GM19035 (cell line): Measurements from ENCODE around the gene TPRG1L.
"Not testable (repeated sequence)": the region's sequence is repeated elsewhere in the genome, so short reads cannot be mapped to it uniquely, and the experiment has no call there.

Experiments
- ATAC-seq: cut with Tn5 transposase; IDR thresholded peaks from one replicate; pipeline ENCODE4 v1.9.1; 2021; ENCODE audit not compliant: unreplicated experiment

The TPRG1L gene

DNA sequence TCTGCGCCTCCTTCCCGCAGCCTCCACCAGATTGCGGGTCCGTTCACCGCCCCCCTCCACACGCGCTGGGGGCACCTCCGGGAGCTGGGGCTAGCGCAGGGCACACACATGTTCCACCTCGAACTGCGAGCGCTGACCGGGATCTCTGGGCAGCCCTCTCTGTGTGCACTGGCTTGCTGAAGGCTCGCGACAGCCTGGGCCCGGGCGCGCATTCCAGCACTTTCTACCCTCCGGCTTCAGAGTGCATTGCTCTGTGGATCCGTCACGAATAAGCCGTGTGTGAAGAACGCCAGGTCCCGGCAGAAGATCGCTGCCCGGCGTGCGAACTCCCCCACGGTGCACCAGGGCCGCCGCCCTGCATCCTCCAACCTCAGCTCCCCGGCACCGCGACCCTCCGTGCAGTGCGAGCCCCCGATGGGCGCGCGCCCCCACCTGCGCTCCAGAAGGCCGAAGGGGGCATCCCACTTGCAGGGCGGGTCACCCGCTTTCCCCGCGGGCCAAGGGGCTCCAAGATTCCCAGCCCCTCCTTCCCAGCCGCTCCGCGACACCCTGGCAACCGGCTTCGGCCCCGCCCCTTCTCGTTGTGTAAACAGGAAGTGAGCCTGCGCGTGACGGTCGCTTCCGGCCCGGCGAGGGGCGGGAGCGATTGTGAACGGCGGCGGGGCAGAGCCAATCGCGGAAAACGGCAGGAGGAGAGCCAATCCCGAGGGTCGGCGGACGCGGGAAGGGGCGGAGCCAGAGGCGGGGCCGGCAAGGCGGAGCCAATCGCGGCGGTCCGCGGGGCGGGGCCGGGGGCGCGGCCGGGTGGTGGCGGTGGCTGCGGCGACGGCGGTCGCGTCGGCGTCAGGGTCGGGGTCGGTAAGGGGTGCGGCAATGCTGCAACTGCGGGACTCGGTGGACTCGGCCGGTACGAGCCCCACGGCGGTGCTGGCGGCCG, at the start of gene TPRG1L:
Gene TPRG1L, plus strand, starts transcription at position 816 of the 937 bp plus-strand sequence. Its CDS starts 58 bp downstream, at position 874.
- peak; percentile 94 for ATAC-seq

- ATAC-seq = not testable (repeated sequence)
Observed at GRCh38 chr1:3575515-3575914, 49.3 kb upstream of the TPRG1L start.

GRCh38 chr1:3575993-3576392, 48.8 kb upstream of the TPRG1L start:
- no peak for ATAC-seq

DNA sequence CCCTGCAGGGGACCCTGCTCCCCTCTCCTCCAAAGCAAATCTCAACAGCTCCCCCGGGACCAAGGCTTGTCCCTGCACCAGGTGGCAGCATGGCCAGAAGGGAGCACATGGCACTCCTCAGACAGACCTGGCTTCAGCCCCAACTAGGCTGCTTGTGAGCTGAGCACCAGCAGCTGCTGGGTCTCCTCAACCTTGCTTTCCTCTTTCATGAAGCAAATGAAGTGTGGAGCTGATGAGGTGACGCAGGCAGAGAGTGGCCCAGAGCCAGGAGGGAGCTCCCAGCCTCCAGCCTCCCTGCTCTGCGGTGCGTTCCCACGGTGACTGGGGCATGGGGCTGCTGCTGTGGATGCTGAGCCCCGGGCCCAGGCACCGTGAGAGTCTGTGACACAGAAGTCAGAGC, 47.5 kb upstream of the TPRG1L start:
- no peak for ATAC-seq

DNA sequence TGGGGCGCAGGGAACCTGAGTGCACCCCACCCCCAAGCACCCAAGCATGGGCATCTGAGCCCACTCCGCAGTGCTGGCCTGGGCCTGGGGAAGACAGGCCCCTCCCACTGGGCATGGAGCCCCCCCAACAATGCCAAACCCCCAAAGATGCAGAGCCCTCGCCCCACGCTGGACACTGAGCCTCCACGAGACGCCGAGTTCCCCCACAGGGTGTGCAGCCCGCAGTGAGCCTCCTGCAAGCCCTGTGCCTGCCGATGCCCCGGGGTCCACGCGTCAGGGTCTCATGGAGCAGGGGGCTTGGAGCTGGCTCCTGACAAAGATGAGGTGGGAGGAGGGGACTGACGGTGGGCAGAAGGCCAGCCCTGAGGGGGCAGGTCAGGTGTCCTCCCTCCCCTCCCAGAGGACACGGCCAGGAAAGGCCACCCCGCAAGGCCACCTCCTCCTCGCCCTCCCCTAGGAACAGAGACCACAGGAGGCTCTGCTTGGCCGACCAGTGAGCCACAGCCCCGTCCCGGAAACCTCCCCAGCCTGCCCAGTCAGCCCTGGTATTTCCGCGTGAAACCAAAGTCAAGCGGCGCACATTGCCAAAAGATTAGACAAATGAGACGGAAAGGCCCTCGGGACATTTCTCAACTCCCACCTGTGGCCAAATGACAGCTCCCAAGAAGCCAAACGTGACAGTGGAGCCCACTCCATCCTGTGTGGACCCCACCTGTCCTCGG, 46.9 kb upstream of the TPRG1L start:
- no peak for ATAC-seq

DNA sequence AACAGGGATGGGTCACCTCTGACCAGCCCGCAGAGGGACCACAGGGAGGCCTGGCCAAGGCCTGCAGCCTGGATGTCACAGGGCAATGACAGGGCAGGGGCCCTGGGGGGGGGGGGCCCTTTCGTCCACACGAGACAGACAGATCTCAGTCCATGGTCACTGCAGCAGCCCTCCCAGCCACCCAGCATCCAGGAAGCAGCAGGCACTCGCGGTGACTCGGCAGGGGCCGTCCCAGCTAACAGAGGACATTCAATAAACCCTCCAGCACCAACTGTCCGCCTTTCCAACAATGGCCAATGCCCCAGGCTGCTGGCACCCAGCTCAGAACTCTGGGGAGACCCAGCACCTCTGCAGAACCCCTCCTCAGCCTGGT, 46.4 kb upstream of the TPRG1L start:
- no peak for ATAC-seq

- ATAC-seq = no peak
Observed at GRCh38 chr1:3578906-3579305, 45.9 kb upstream of the TPRG1L start.

GRCh38 chr1:3579626-3580025, 45.2 kb upstream of the TPRG1L start:
- ATAC-seq = no peak

GRCh38 chr1:3580231-3580630, 44.6 kb upstream of the TPRG1L start:
- no peak for ATAC-seq

DNA sequence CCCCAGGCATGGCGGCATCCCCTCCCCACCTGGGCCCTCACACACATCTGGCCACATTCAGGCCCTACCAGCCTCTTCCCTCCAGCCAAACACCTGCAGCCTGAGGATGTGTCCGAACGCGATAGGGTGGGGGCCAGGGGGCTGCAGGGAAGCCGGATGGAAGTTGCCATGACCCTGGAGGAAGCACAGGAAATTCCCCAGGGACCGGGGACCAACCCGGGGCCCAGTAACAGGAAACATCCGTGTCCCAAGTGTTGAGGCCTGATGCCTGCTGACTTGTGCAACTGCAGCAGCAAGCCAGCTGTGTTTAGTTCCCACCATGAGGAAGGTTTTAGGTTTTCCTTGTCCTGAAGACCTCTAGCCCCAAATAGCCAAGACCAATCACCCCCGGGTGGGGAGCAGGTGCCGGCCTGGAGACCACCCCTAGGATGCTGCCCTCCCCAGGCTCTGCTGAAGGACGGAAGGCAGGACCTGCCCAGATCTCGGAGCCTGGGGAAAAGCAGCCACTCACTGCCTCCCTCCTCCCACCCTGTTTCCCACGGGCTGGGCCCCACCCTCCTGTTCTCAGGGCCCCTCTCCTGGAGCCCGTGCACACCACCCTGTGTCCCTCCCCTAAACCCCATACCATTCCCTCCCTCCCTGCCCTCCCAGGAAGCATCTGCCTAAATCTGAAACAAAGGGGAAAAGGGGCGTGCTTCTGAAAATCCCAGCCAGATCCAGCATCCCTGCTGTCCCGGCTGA, 43.3 kb upstream of the TPRG1L start:
- no peak for ATAC-seq

- ATAC-seq = not testable (repeated sequence)
Observed at GRCh38 chr1:3583751-3584150, 41.1 kb upstream of the TPRG1L start.

GRCh38 chr1:3584915-3585314, 39.9 kb upstream of the TPRG1L start:
- no peak for ATAC-seq

GRCh38 chr1:3585353-3585868, 39.4 kb upstream of the TPRG1L start:
- not testable (repeated sequence) for ATAC-seq

- no peak for ATAC-seq
Observed at GRCh38 chr1:3585940-3586568, 38.8 kb upstream of the TPRG1L start.

DNA sequence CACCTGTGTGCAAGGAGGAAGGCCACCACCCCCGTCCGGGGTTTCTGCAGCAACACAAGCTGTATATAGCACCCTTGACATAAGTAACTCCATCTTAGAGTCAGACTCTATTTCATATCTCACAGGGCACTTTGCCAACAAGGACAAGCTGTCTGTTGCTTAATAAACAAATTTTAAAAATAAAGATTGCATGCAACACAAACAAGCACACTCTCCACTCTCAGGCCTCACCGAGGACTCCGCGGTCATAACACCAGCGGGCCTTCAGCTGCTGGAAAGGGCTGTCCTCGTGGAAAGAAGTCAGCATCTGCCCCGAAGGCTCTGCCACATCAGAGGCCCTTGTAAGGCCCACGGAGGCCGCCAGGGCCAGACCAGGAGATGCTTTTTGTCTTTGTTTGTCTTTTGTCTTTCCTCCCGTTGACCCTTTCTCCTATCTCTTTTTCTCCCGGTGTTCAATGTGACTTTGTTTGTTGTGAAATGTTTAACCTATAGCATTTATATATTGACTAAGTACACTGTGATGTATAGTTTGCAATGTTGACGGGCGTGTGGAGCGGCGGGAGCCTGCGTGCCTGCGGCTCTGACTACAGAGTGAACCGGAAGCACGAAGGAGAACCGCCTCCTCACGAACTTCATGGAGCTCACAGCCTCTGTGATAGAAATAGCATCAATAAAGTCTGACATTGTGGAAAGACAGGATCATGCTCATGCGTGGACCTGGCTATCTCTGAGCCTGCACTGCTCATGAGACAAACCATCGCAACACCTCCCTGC, 37.6 kb upstream of the TPRG1L start:
- ATAC-seq = no peak

- ATAC-seq = no peak
Observed at GRCh38 chr1:3588395-3588794, 36.4 kb upstream of the TPRG1L start.

- ATAC-seq = no peak
Observed at GRCh38 chr1:3590139-3590763, 34.6 kb upstream of the TPRG1L start.

- no peak for ATAC-seq
Observed at GRCh38 chr1:3590951-3591865, 33.6 kb upstream of the TPRG1L start.
